ENCODE measurements around the gene SPCS1. TPM values are rescaled to one million over a fixed set of nuclear protein-coding genes. Genes with fewer than 3 reads are reported as not detected.
A peak's percentile ranks its signal among the peaks of the same experiment; 100 is the strongest.

The SPCS1 gene
- total and polyA plus RNA-seq, 4 experiments from 2014 or later = 90.5 to 331 (median 205) TPM

DNA sequence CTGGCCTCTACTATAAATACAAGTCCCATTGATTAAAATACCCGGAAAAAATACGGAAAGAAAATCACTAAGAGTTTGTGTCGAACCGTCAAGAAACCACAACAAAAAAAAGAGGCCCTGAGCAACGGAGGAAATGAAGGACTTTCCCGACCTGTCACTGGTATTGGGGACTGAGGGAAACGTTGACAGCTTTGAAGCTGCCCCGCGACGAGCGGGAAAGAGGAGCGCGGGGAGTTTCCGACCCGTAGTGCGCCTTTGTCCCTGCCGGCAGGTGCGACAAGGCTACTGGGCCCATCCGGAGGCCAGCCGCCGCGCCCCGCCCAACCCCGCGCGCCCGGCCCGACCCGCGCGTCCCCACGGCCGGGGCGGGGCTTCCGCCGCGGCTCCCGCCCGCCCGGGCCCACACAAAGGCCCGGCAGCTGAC lies 20.6 kb upstream of the SPCS1 start:
- H3K27ac ChIP-seq (ENCODE audit: low read depth, low read length) = peak overlapping the region; percentile 89
- H3K27me3 Mint-ChIP-seq = no peaks in the 10 kb centered on the region
- ChIA-PET POLR2A (ENCODE audit: partially characterized antibody) (interaction anchor here (0.9 to 3.0 kb wide), 5 partner anchors 11 to 56 kb away, joined by 3 to 26 read pairs (median 6); partner anchors contain the start of genes GLT8D1 and SPCS1), CTCF (ENCODE audit: partially characterized antibody) (no interaction called here)
- intact Hi-C loops (cut with micrococcal nuclease) = loop anchor here (1.0 to 10.0 kb wide), 5 partner anchors 21 to 362 kb away; partner anchors contain the start of genes NISCH, SFMBT1, SPCS1 and TNNC1
- no peaks in the 10 kb centered on the region for H3K9me3 ChIP-seq (ENCODE audit: control insufficient read depth in 1 of 2, low read length in 2 of 2)
- peaks cover 32% of the 10 kb centered on the region for H3K36me3 ChIP-seq (ENCODE audit: insufficient read depth, low read length)
- H3K4me3 ChIP-seq (ENCODE audit: low read length in 2 of 2) = peak overlapping the region; percentile 48 to 96
- H3K4me1 Mint-ChIP-seq = peaks cover 32 to 61% (median 48%) of the 10 kb centered on the region in 4 donors
- H3K27me3 ChIP-seq (ENCODE audit: insufficient read depth, low read length) = no peaks in the 10 kb centered on the region
- H3K9me3 Mint-ChIP-seq = no peaks in the 10 kb centered on the region
- H3K4me1 ChIP-seq (ENCODE audit: insufficient read depth, low read length) = peaks cover 50% of the 10 kb centered on the region
- H3K36me3 Mint-ChIP-seq = peaks cover 27 to 50% of the 10 kb centered on the region in 2 donors
- peak; percentile 74 to 90 (median 77) for DNase-seq
- H3K4me3 Mint-ChIP-seq = peak overlapping the region; percentile 73 to 97 (median 92)
- H3K27ac Mint-ChIP-seq = peak overlapping the region; percentile 93 to 98 (median 95)

DNA sequence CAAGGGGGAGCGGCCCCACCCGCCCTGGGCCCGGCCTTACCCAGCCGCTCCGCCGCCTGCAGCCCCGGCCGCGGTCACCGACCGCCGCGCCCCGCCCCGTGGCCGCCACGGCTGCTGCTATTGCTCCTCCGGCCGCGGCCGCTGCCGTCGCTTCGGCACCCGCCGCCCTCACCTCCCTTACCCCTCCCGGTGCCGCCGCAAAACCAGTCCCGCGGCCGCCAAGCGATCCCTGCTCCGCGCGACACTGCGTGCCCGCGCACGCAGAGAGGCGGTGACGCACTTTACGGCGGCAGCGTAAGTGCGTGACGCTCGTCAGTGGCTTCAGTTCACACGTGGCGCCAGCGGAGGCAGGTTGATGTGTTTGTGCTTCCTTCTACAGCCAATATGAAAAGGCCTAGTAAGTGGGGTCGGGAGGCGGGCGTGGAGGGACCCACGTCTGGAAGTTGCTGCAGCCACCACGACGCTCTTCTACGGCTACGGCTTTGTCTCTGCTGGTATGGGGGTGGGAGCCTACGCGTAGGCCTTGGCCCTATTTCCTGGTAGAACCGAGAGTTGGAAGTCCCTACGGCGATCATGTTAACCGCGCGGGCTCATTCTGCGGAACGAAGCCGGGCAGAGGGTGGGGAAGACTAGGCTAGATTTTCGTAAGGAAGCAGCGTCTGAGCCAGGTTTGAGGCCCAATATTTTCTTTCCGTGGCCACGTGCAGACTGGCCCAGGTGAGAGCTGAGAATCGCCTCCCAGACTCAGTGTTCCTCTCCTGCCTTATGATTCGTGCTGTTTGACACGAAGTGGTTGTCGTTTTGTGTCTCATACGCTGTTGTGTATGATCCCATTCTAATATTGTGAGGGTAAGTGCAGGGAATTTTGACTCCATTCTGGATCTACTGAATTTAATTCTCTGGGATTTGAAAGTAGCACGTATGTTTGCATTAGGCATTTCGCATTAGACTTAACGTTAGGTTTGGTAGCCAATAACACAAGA lies 19.9 kb upstream of the SPCS1 start, which contains the start of the genes GNL3 and PBRM1:
GNL3 (plus strand) TSS at position 324 of the 983 bp plus-strand sequence; CDS start at position 385, 61 bp downstream.
PBRM1 (minus strand) TSS at position 205 of the 983 bp plus-strand sequence.
- Mint-ChIP-seq H3K36me3 (peaks cover 34 to 54% of the 10 kb centered on the region in 2 donors), H3K27me3 (no peaks in the 10 kb centered on the region), H3K4me3 (peak within 1 kb of the TSS; percentile 95 to 99 (median 98)), H3K27ac (peak within 1 kb of the TSS; percentile 95 to 99 (median 99)), H3K4me1 (peaks cover 29 to 62% (median 46%) of the 10 kb centered on the region in 4 donors), H3K9me3 (no peaks in the 10 kb centered on the region)
- CTCF ChIA-PET (ENCODE audit: partially characterized antibody) = no interaction called here
- Histone ChIP-seq H3K4me1 (ENCODE audit: insufficient read depth, low read length) (peaks cover 50% of the 10 kb centered on the region), H3K36me3 (ENCODE audit: insufficient read depth, low read length) (peaks cover 37% of the 10 kb centered on the region), H3K4me3 (ENCODE audit: low read length in 2 of 2) (peak within 1 kb of the TSS; percentile 79 to 96), H3K27me3 (ENCODE audit: insufficient read depth, low read length) (no peaks in the 10 kb centered on the region), H3K27ac (ENCODE audit: low read depth, low read length) (peak within 1 kb of the TSS; percentile 89), H3K9me3 (ENCODE audit: control insufficient read depth in 1 of 2, low read length in 2 of 2) (no peaks in the 10 kb centered on the region)
- POLR2A ChIA-PET (ENCODE audit: partially characterized antibody) = interaction anchor here (1.0 to 4.3 kb wide), 7 partner anchors 10 to 85 kb away, joined by 3 to 26 read pairs (median 6); partner anchors contain the start of genes GLT8D1, NEK4 and SPCS1
- intact Hi-C loops (cut with micrococcal nuclease) = loop anchor here (1.0 to 10.0 kb wide), 5 partner anchors 20 to 361 kb away; partner anchors contain the start of genes NISCH, SFMBT1, SPCS1 and TNNC1
- peak; percentile 91 to 95 (median 93) for DNase-seq

DNA sequence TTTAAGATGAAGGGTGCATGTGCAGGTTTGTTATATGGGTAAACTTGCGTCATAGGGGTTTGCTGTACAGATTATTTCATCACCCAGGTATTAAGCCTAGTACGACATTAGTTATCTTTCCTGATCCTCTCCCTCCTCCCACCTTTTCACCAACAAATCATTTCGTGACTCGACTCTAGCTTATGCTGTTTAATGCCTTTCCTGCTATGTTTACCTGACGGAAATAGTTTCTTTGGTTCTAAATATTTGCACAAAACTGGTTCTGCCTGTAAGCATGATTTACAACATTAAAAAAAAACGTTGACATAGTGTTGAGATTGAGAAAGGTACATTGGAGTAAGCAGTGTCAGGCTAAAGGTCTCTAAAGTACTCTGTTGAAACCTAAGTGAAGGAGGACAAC lies 17.6 kb upstream of the SPCS1 start:
- ChIA-PET POLR2A (ENCODE audit: partially characterized antibody) (interaction anchor here (4.3 kb wide), 1 partner anchor 17 kb away, joined by 24 read pairs; the partner anchor contains the start of genes GLT8D1 and SPCS1), CTCF (ENCODE audit: partially characterized antibody) (no interaction called here)
- Histone ChIP-seq H3K27me3 (ENCODE audit: insufficient read depth, low read length) (no peaks in the 10 kb centered on the region), H3K9me3 (ENCODE audit: control insufficient read depth in 1 of 2, low read length in 2 of 2) (no peaks in the 10 kb centered on the region), H3K4me3 (ENCODE audit: low read length in 2 of 2) (no peak overlapping the region), H3K4me1 (ENCODE audit: insufficient read depth, low read length) (peaks cover 36% of the 10 kb centered on the region), H3K27ac (ENCODE audit: low read depth, low read length) (peak overlapping the region; percentile 89), H3K36me3 (ENCODE audit: insufficient read depth, low read length) (peaks cover 57% of the 10 kb centered on the region)
- peaks cover 17 to 46% (median 31%) of the 10 kb centered on the region in 4 donors for H3K4me1 Mint-ChIP-seq
- H3K4me3 Mint-ChIP-seq = peak overlapping the region in 2 of 8 donors; percentile 25 to 36
- H3K27ac Mint-ChIP-seq = peak overlapping the region; percentile 8 to 95 (median 71)
- H3K36me3 Mint-ChIP-seq = peaks cover 43 to 69% of the 10 kb centered on the region in 2 donors
- no peaks in the 10 kb centered on the region for H3K27me3 Mint-ChIP-seq
- DNase-seq = no peak
- no peaks in the 10 kb centered on the region for H3K9me3 Mint-ChIP-seq
- intact Hi-C loops (cut with micrococcal nuclease) = loop anchor here (5.0 to 10.0 kb wide), 2 partner anchors 151 to 233 kb away; partner anchors contain the start of genes NISCH, TNNC1 and UQCC5

DNA sequence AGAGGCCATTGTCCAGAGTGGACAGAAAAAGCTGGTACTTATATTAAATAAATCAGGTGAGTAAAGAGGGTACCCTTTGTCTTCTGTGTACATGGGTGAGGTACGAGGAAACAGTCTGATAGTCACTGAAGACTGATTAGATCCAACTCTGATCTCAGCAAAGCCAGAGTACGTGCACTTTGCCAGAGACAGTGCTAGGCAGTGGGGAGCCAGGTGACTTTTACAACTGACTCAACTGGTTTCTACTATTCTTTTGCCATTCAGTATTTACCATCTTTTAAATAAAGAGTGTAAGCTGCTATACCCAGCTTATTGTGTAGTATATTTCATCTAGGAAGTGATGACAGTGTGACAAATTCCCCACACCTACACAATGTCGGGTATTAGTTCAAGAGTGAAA lies 16.8 kb upstream of the SPCS1 start:
- POLR2A ChIA-PET (ENCODE audit: partially characterized antibody) = interaction anchor here (4.3 kb wide), 1 partner anchor 17 kb away, joined by 24 read pairs; the partner anchor contains the start of genes GLT8D1 and SPCS1
- no peak overlapping the region for H3K4me3 ChIP-seq (ENCODE audit: low read length in 2 of 2)
- intact Hi-C loops (cut with micrococcal nuclease) = loop anchor here (5.0 to 10.0 kb wide), 2 partner anchors 152 to 234 kb away; partner anchors contain the start of genes NISCH, TNNC1 and UQCC5
- H3K27me3 ChIP-seq (ENCODE audit: insufficient read depth, low read length) = no peaks in the 10 kb centered on the region
- no peak overlapping the region for H3K4me3 Mint-ChIP-seq
- peaks cover 64% of the 10 kb centered on the region for H3K36me3 ChIP-seq (ENCODE audit: insufficient read depth, low read length)
- H3K4me1 ChIP-seq (ENCODE audit: insufficient read depth, low read length) = peaks cover 29% of the 10 kb centered on the region
- H3K9me3 Mint-ChIP-seq = no peaks in the 10 kb centered on the region
- CTCF ChIA-PET (ENCODE audit: partially characterized antibody) = no interaction called here
- H3K4me1 Mint-ChIP-seq = peaks cover 17 to 41% (median 30%) of the 10 kb centered on the region in 4 donors
- H3K9me3 ChIP-seq (ENCODE audit: control insufficient read depth in 1 of 2, low read length in 2 of 2) = no peaks in the 10 kb centered on the region
- H3K27ac Mint-ChIP-seq = peak overlapping the region in 3 of 7 donors; percentile 35 to 95 (median 68)
- peak overlapping the region; percentile 89 for H3K27ac ChIP-seq (ENCODE audit: low read depth, low read length)
- no peak for DNase-seq
- no peaks in the 10 kb centered on the region for H3K27me3 Mint-ChIP-seq
- peaks cover 50 to 78% of the 10 kb centered on the region in 2 donors for H3K36me3 Mint-ChIP-seq

DNA sequence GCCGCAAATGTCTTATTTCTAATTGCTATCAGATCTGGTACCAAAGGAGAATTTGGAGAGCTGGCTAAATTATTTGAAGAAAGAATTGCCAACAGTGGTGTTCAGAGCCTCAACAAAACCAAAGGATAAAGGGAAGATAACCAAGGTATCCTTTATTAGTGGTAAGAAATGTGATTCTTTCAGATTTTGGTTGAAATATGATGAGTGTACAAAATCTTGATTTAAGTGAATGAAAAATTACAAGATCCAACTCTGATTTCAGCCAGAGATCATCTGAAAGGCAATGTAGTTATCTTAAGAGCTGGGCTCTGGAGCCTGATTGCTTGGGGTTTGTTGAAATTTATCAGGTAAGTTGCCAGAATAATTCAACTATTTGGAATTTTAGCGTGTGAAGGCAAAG lies 15.3 kb upstream of the SPCS1 start:
- ChIA-PET CTCF (ENCODE audit: partially characterized antibody) (no interaction called here), POLR2A (ENCODE audit: partially characterized antibody) (interaction anchor here (0.5 to 4.3 kb wide), 3 partner anchors 14 to 36 kb away, joined by 3 to 24 read pairs (median 4); partner anchors contain the start of genes GLT8D1 and SPCS1)
- Histone ChIP-seq H3K4me3 (ENCODE audit: low read length in 2 of 2) (no peak overlapping the region), H3K36me3 (ENCODE audit: insufficient read depth, low read length) (peaks cover 76% of the 10 kb centered on the region), H3K4me1 (ENCODE audit: insufficient read depth, low read length) (peaks cover 18% of the 10 kb centered on the region), H3K27ac (ENCODE audit: low read depth, low read length) (no peak overlapping the region), H3K9me3 (ENCODE audit: control insufficient read depth in 1 of 2, low read length in 2 of 2) (no peaks in the 10 kb centered on the region), H3K27me3 (ENCODE audit: insufficient read depth, low read length) (no peaks in the 10 kb centered on the region)
- Mint-ChIP-seq H3K27me3 (no peaks in the 10 kb centered on the region), H3K27ac (peak overlapping the region in 5 of 7 donors; percentile 2 to 95 (median 48)), H3K9me3 (no peaks in the 10 kb centered on the region), H3K4me3 (no peak overlapping the region), H3K36me3 (peaks cover 50 to 90% of the 10 kb centered on the region in 2 donors), H3K4me1 (peaks cover 12 to 29% (median 23%) of the 10 kb centered on the region in 4 donors)
- intact Hi-C loops (cut with micrococcal nuclease) = no loop called here
- no peak for DNase-seq

DNA sequence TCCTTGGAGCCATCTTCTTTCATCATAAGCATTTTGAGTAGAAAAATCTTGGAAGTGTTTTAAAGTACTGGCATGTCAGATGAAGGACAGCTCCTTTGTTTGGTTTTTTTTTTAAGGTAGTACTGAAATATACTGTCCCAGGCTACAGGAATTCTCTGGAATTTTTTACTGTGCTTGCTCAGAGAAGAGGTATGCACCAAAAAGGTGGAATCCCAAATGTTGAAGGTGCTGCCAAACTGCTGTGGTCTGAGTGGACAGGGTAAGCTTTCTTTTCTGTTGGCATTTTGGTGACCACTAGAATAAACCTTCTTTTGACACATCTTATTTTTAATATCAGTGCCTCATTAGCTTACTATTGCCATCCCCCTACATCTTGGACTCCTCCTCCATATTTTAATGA lies 12.8 kb upstream of the SPCS1 start:
- peaks cover 58 to 90% of the 10 kb centered on the region in 2 donors for H3K36me3 Mint-ChIP-seq
- ChIA-PET CTCF (ENCODE audit: partially characterized antibody) (interaction anchor here (0.9 kb wide), 1 partner anchor 32 kb away, joined by 3 read pairs; no protein-coding TSS in a partner anchor), POLR2A (ENCODE audit: partially characterized antibody) (interaction anchor here (1.4 kb wide), 1 partner anchor 13 kb away, joined by 13 read pairs; the partner anchor contains the start of genes GLT8D1 and SPCS1)

More for the DNA sequence above, 12.8 kb upstream of the SPCS1 start:
- H3K4me1 ChIP-seq (ENCODE audit: insufficient read depth, low read length) = no peaks in the 10 kb centered on the region
- intact Hi-C loops (cut with micrococcal nuclease) = no loop called here
- no peaks in the 10 kb centered on the region for H3K9me3 Mint-ChIP-seq
- H3K27ac ChIP-seq (ENCODE audit: low read depth, low read length) = no peak overlapping the region
- H3K36me3 ChIP-seq (ENCODE audit: insufficient read depth, low read length) = peaks cover 91% of the 10 kb centered on the region
- H3K4me3 Mint-ChIP-seq = no peak overlapping the region
- no peaks in the 10 kb centered on the region for H3K27me3 Mint-ChIP-seq
- no peak overlapping the region for H3K4me3 ChIP-seq (ENCODE audit: low read length in 2 of 2)
- no peaks in the 10 kb centered on the region for H3K27me3 ChIP-seq (ENCODE audit: insufficient read depth, low read length)
- no peak for DNase-seq
- peak overlapping the region in 4 of 7 donors; percentile 18 to 71 (median 55) for H3K27ac Mint-ChIP-seq
- no peaks in the 10 kb centered on the region for H3K9me3 ChIP-seq (ENCODE audit: control insufficient read depth in 1 of 2, low read length in 2 of 2)
- peaks cover 2 to 19% (median 10%) of the 10 kb centered on the region in 4 donors for H3K4me1 Mint-ChIP-seq

Data from CD4-positive, alpha-beta memory T cell (primary cell).